ENCODE results near the gene DRC3.
A peak's percentile ranks its signal among the peaks of the same experiment; 100 is the strongest.

Gene DRC3

DNA sequence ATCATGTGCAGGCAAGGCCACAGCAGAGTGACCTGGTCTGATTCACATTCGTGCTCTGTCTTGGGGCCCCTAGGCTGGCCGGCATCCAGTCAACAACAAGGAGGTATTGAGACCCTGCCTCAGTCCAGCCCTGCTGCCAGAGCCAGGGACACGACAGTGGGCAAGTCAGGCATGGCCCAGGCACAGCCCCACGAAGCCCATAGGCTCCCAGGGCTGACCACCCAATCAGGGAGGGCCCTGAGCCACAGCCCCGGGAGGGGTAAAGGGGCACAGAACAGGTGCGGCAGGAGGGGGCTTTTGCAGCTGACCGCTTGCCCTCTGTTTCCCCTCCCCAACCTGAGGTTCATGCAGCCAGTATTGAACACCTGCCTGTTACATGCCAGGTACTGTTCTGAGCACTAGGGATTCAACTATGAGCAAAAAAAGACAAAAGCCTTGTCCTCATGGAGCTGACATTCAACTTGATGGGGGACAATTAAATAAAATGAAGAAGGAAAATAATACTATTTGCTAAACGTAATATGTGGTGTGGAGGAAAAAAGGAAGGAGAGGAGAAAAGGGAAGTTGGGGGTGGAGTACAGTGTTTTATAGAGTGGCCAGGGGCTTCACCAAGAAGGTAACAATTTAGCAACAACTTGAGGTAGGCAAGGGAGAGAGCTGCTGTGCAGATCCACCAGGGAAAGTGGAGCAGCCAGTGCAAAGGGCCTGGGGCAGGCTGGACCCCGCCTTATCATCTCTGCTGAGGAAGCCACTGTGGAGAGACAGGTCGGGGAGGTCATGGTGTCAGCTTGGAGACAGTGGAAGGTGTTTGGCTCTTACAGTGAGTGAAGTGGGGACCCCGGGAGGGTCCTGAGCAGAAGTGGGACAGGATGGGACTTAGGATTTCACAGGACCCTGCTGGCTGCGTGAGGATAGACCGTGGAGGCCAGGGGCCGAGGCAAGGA lies 6.1 kb downstream of the DRC3 start:
- DNase-seq (ENCODE audit: low read depth): no peak
- no peak for TF ChIP-seq CTCF (conservative IDR thresholded peaks at IDR 0.05; ENCODE audit: low read depth, low read length)
- H3K4me3 ChIP-seq (ENCODE audit: low read depth, low read length): no peak overlapping the region

DNA sequence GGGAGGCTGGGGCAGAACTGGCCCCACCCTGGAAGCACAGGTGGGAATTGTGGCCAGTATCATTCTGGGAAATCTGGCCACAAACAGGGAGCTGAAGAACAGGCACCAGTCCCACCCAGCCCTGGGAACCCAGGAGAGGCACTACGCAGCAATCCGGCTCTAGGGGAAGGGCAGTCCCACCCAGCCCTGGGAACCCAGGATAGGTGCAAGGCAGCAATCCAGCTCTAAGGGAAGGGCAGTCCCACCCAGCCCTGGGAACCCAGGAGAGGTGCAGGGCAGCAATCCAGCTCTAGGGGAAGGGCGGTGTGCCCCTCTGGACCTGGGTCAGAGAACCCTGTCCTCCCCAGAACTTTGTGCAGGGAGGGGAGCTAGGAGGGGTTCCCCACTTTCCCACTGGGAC lies 7.1 kb downstream of the DRC3 start:
- no peak for DNase-seq (ENCODE audit: low read depth)
- TF ChIP-seq CTCF (conservative IDR thresholded peaks at IDR 0.05; ENCODE audit: low read depth, low read length): no peak
- H3K4me3 ChIP-seq (ENCODE audit: low read depth, low read length): no peak overlapping the region

GRCh38 chr17:17981330-17981729 lies 8.7 kb downstream of the DRC3 start:
- TF ChIP-seq CTCF (conservative IDR thresholded peaks at IDR 0.05; ENCODE audit: low read depth, low read length): no peak
- no peak overlapping the region for H3K4me3 ChIP-seq (ENCODE audit: low read depth, low read length)
- DNase-seq (ENCODE audit: low read depth): no peak

DNA sequence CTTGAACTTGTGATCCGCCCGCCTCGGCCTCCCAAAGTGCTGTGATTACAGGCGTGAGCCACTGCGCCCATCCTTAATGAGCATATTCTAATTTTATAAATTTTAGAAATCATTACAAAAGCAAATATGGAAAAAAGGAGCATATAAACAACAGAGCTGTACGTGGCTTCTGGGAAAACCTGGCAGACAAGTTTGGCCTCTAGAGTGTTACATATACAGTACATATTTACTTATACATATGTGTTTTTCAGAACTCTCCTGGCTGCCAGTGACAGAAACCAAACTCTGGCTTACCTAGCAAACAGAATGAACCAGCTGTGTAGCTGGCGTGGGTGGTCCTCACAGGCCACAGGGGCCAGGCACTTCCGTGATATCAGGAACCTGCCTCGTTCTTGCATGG lies 10.1 kb downstream of the DRC3 start:
- TF ChIP-seq CTCF (conservative IDR thresholded peaks at IDR 0.05; ENCODE audit: low read depth, low read length): no peak
- DNase-seq (ENCODE audit: low read depth): no peak
- no peak overlapping the region for H3K4me3 ChIP-seq (ENCODE audit: low read depth, low read length)

GRCh38 chr17:17983376-17983775 lies 10.7 kb downstream of the DRC3 start:
- H3K4me3 ChIP-seq (ENCODE audit: low read depth, low read length): no peak overlapping the region
- DNase-seq (ENCODE audit: low read depth): peak; percentile 50
- no peak for TF ChIP-seq CTCF (conservative IDR thresholded peaks at IDR 0.05; ENCODE audit: low read depth, low read length)

- no peak overlapping the region for H3K4me3 ChIP-seq (ENCODE audit: low read depth, low read length)
- TF ChIP-seq CTCF (conservative IDR thresholded peaks at IDR 0.05; ENCODE audit: low read depth, low read length): no peak
- no peak for DNase-seq (ENCODE audit: low read depth)
These were observed 11.1 kb downstream of the DRC3 start for GRCh38 chr17:17983776-17984175.

- no peak overlapping the region for H3K4me3 ChIP-seq (ENCODE audit: low read depth, low read length)
- DNase-seq (ENCODE audit: low read depth): no peak
- TF ChIP-seq CTCF (conservative IDR thresholded peaks at IDR 0.05; ENCODE audit: low read depth, low read length): no peak
These were observed 12.5 kb downstream of the DRC3 start for GRCh38 chr17:17985153-17985552.
